GM21515 (cell line): ENCODE results near the gene SRPRA.
"Not testable (repeated sequence)": the region's sequence is repeated elsewhere in the genome, so short reads cannot be mapped to it uniquely, and the experiment has no call there.

Experiments
- ATAC-seq: cut with Tn5 transposase; IDR thresholded peaks from one replicate; pipeline ENCODE4 v1.9.1; 2021; ENCODE audit not compliant: unreplicated experiment

SRPRA gene

GRCh38 chr11:126268708-126269579 is at the start of gene SRPRA, which contains the start of gene FOXRED1:
Gene SRPRA, minus strand, starts transcription at chr11:126268895. Its CDS starts 91 bp downstream, at chr11:126268804.
Gene FOXRED1, plus strand, starts transcription at chr11:126269154. Its CDS starts 53 bp downstream, at chr11:126269207.
- peak; percentile 99 for ATAC-seq

DNA sequence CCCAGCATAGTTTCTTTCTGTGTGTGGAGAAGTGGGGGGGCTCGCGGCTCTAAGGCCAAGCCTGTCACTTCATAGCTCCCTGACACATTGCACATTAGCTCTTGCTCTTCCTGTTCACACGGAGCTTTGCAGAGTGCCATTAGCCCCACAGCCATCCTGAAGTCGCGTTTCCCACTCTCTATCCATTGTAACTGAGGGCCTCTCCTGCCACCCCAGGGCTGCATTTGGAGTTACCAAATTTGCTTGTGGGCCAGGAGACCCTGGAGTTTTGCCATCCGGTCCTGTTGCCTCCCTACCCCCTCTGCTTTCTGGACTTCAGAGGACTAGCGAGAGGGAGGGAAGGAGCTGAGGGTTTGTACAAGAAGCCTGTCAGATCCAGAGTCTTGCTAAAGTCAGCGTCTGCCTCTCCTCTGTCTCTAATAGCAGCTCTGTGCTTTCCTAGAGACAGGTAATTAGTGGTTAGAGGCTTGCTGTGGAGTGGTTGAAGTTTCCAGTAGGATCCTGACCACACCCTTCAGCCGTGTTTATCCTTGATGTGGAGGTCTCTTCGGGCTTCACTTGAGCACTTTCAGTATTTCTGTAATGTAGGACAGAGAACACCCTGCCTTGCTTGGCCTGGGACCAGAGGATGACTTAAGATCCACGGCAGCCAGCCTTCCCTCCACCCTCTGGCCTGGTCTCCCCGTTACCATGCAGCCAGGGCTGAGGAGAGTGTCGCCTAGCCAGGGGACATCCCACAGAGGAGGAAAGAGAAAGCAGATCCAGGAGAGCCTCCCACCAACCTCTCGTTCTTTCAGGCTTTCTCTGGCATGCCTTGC is 49.3 kb upstream of the SRPRA start:
- peak; percentile 38 for ATAC-seq

- ATAC-seq, result no peak
These were observed 48.7 kb upstream of the SRPRA start for GRCh38 chr11:126317432-126317755.

- ATAC-seq, result no peak
These were observed 45.1 kb upstream of the SRPRA start for GRCh38 chr11:126313826-126314225.

DNA sequence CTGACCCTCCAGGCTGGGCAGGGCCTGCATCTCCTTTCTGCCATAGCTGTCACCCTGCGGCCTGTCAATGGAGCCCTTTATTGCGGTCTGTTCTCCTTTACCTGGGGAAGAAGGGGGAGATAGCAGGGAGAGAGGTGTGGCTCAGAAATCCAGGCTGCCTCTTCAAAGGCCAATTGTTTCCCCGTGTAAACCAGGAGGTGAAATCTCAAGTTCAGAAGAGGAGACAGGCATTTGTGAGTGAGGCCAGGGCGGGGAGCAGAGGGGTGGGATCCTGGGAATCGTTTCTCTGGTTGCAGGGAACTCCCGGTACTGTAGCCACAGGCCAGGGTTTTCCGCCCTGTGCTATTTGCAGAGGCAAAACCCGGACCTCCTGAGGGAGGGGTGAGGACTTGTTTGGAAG is 44.3 kb upstream of the SRPRA start:
- no peak for ATAC-seq

GRCh38 chr11:126311401-126312291 is 43.0 kb upstream of the SRPRA start:
- ATAC-seq, result peak; percentile 74

DNA sequence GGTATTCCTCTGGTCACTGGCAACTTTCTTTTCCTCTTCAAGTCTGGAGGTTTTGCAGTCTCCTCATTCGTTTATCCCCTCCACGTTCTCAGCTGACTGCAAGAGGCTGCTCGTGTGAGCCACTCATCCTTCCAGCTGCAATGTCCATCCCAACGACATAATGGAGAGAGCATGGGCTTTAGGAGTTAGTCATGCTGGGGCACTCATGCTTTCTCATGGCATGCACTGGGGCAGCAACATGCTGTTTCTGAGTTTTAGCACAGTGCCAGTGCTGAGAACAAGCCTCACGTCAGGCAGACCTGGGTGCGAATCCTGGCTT is 42.3 kb upstream of the SRPRA start:
- no peak for ATAC-seq

- ATAC-seq, result peak; percentile 39
These were observed 41.7 kb upstream of the SRPRA start for GRCh38 chr11:126310200-126310991.

- not testable (repeated sequence) for ATAC-seq
These were observed 40.1 kb upstream of the SRPRA start for GRCh38 chr11:126308771-126309170.

GRCh38 chr11:126308271-126308671 is 39.6 kb upstream of the SRPRA start:
- ATAC-seq, result no peak

DNA sequence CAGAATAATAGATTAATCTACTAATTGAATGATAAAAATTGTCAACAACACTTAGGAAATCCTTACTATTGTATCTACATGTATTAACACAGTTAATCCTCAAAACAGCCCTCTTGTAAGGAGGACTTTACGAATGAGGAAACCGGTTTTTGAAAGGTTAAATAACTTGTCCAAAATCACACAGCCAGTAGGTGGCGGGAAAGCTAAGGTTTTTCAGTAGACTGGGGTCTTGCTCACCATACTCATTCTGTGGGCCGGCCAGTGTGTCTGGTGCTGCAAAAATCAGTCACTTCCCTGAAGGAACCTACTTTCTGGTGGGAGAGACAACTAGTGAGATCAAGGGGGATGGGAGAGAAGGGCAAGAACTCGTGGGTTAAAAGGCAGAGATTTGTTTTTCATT is 39.0 kb upstream of the SRPRA start:
- ATAC-seq, result no peak

- peak; percentile 55 for ATAC-seq
These were observed 37.0 kb upstream of the SRPRA start for GRCh38 chr11:126305699-126306098.

DNA sequence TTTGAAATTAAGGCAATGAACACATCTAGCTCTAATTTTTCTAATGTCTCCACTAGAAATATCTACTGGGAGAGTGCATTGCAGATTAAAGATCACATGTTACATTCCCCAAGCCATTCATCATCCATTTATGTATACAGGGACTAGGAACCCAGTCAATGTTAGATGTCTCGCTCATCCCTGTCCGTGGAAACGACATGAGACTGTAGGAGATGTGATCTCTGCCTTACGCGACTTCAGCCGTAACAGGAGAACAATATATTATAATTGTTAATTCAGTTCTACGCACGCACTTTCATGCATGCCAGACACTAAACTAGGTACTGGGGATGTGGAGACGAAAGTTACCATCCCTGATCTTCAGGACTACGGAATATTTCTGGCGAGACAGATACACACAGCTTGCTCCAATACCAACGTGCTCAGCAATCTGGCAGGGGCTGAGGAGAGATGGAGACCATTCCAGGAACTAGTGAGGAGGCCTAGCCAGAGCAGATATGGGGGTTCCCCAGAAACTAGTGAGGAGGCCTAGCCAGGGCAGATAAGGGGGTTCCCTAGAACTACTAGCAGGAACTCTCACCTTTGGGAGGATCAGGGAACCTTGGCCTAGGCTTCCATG is 35.9 kb upstream of the SRPRA start:
- peak; percentile 1 for ATAC-seq

- ATAC-seq, result peak; percentile 89
These were observed 35.1 kb upstream of the SRPRA start, which contains the start of gene DCPS for GRCh38 chr11:126303623-126304456. Gene DCPS, plus strand, starts transcription at chr11:126304060. Its CDS starts 21 bp downstream, at chr11:126304081.

DNA sequence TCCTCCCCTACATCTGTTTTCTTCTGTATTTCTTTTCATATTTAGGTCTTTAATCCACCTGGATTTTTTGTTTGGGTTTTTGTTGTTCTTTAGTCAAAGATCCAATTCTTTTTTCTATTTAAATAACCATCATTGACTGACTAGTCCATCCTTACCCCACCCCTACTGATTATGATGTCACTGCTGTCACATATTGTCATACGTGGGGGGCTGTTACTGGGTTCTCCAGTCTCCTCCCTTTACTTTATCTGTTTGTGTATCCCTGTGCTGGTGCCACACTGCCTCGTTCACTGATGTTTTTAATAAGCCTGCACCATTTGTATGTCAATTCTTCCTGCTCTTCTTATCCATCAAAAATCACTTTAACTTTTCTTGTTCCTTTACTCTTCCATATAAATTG is 28.3 kb upstream of the SRPRA start:
- ATAC-seq, result no peak

GRCh38 chr11:126293726-126294125 is 25.0 kb upstream of the SRPRA start:
- ATAC-seq, result no peak

- no peak for ATAC-seq
These were observed 22.2 kb upstream of the SRPRA start for GRCh38 chr11:126290887-126291286.

- no peak for ATAC-seq
These were observed 19.5 kb upstream of the SRPRA start for GRCh38 chr11:126288237-126288636.

DNA sequence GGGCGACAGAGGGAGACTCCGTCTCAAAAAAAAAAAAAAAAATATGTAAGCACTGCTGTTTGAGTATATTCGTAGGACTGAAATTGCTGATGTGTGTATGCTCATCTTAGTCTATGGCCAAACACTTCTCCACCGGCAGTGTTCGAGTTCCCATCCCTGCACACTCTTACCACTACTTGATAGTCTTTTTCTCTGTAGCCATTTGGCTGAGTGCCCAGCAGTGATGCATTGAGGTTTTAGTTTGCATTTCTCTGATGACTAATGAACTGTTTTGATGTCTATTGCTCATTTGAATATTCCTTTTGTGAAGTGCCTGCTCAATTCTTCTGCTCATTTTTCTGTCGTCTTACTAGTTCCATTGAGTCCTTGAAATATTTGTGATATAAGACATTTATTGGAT is 16.1 kb upstream of the SRPRA start:
- ATAC-seq, result peak; percentile 57
